Progenitor cell of endocrine pancreas (in vitro differentiated cells): ENCODE measurements around the gene OR11H7. TPM values are rescaled to one million over a fixed set of nuclear protein-coding genes. Genes with fewer than 3 reads are reported as not detected.
"Not testable (repeated sequence)": the region's sequence is repeated elsewhere in the genome, so short reads cannot be mapped to it uniquely, and the experiment has no call there.

Source experiments
- DNase-seq: peaks from one replicate; pipeline ENCODE4 v3.0.0; 2021; ENCODE audit warnings: low spot score; ENCODE audit not compliant: unreplicated experiment
- H3K27ac Mint-ChIP-seq: 2 replicates; pipeline ENCODE4 v1.8.0; 2021; ENCODE audit warnings: mild to moderate bottlenecking, moderate library complexity, mixed read lengths
- H3K27me3 Mint-ChIP-seq: 2 replicates; pipeline ENCODE4 v1.8.0; 2021; ENCODE audit warnings: mixed read lengths
- H3K36me3 Mint-ChIP-seq: 2 replicates; pipeline ENCODE4 v1.8.0; 2022; ENCODE audit warnings: mixed read lengths; ENCODE audit not compliant: insufficient read depth
- H3K4me1 Mint-ChIP-seq: 2 replicates; pipeline ENCODE4 v1.8.0; 2021; ENCODE audit warnings: low read depth, mixed read lengths
- H3K4me3 Mint-ChIP-seq: 2 replicates; pipeline ENCODE4 v1.8.0; 2021; ENCODE audit warnings: low read depth, mild to moderate bottlenecking, moderate library complexity, mixed read lengths
- H3K9me3 Mint-ChIP-seq: 2 replicates; pipeline ENCODE4 v1.8.0; 2021; ENCODE audit warnings: low read depth, mixed read lengths
- total RNA-seq: library from RNA; stranded (reverse); gene quantifications from 2 replicates; pipeline ENCODE4 v1.2.1, GENCODE V29; 2021
- TF ChIP-seq, protein P1 (sequence below): fragments of 200-600 bp; sonication (generic); IDR thresholded peaks from one replicate; pipeline ENCODE4 v1.5.0; 2021; ENCODE audit warnings: antibody characterized with exemption, mild to moderate bottlenecking; ENCODE audit not compliant: unreplicated experiment

The OR11H7 gene
- total RNA-seq, 1 donor from 2014 or later, result not detected

DNA sequence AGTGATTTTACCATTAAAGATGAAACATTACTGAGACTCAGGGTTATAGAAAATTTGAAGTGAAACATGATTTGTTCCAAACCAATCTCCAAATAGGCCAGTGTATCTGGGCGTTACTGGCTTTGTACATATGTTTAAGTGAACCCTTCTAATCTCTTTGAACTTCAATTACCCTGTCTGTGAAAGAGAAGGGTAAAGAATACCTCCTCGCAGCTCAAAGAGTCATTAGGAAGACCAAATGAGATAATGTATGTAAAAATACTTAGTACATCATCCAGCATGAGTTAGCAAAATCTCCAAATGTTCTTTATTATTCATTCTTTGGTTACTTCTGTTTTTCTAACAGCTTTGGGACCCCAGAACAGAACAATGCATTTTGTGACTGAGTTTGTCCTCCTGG is 5.4 kb upstream of the OR11H7 start, which contains the start of gene OR11H6:
TSS of gene OR11H6 (plus strand) at position 301 of the 400 bp plus-strand sequence. CDS start at position 301, 0 bp downstream.
- TF ChIP-seq, protein P1, sequence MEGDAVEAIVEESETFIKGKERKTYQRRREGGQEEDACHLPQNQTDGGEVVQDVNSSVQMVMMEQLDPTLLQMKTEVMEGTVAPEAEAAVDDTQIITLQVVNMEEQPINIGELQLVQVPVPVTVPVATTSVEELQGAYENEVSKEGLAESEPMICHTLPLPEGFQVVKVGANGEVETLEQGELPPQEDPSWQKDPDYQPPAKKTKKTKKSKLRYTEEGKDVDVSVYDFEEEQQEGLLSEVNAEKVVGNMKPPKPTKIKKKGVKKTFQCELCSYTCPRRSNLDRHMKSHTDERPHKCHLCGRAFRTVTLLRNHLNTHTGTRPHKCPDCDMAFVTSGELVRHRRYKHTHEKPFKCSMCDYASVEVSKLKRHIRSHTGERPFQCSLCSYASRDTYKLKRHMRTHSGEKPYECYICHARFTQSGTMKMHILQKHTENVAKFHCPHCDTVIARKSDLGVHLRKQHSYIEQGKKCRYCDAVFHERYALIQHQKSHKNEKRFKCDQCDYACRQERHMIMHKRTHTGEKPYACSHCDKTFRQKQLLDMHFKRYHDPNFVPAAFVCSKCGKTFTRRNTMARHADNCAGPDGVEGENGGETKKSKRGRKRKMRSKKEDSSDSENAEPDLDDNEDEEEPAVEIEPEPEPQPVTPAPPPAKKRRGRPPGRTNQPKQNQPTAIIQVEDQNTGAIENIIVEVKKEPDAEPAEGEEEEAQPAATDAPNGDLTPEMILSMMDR, result no peak
- Mint-ChIP-seq H3K9me3 (peaks cover 38% of the 10 kb centered on the region), H3K4me3 (no peak within 1 kb of the TSS), H3K27ac (no peak within 1 kb of the TSS), H3K4me1 (no peaks in the 10 kb centered on the region), H3K36me3 (peaks cover 3% of the 10 kb centered on the region), H3K27me3 (no peaks in the 10 kb centered on the region)
- no peak for DNase-seq

DNA sequence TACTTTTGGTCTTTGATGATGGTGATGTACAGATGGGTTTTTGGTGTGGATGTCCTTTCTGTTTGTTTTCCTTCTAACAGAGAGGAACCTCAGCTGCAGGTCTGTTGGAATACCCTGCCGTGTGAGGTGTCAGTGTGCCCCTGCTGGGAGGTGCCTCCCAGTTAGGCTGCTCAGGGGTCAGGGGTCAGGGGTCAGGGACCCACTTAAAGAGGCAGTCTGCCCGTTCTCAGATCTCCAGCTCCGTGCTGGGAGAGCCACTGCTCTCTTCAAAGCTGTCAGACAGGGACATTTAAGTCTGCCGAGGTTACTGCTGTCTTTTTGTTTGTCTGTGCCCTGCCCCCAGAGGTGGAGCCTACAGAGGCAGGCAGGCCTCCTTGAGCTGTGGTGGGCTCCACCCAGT is 6.6 kb downstream of the OR11H7 start:
- DNase-seq, H3K36me3 Mint-ChIP-seq, H3K4me1 Mint-ChIP-seq, H3K27me3 Mint-ChIP-seq, H3K27ac Mint-ChIP-seq, H3K4me3 Mint-ChIP-seq: not testable (repeated sequence)
- H3K9me3 Mint-ChIP-seq, result peaks cover 19% of the 10 kb centered on the region

DNA sequence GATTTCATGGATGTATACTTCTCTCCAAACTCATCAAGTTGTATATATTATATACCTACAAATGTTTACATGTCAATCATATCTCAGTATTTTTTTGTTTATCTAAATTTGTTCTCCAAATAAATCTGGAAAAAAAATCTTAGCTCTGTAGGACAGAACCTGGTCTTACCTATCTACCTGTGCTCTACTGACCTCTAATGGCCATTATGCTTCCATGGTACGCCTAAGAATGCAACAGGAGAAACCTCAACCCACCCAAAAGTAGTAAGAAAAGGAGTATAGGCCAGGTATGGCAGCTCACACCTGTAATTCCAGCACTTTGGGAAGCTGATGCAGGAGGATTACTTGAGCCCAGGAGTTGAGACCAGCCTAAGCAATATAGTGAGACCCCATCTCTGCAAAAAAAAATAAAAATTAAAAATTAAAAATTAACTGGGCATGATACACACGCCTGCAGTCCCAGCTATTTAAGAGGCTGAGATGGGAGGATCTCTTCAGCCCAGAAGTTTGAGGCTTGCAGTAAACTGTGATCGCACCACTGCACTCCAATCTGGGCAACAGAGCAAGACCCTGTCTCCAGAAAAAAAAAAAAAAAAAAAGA is 19.0 kb downstream of the OR11H7 start:
- Mint-ChIP-seq H3K36me3 (no peaks in the 10 kb centered on the region), H3K27ac (no peak overlapping the region), H3K4me3 (no peak overlapping the region), H3K27me3 (no peaks in the 10 kb centered on the region), H3K4me1 (no peaks in the 10 kb centered on the region), H3K9me3 (peaks cover 31% of the 10 kb centered on the region)
- TF ChIP-seq, protein P1, result no peak
- DNase-seq, result no peak

DNA sequence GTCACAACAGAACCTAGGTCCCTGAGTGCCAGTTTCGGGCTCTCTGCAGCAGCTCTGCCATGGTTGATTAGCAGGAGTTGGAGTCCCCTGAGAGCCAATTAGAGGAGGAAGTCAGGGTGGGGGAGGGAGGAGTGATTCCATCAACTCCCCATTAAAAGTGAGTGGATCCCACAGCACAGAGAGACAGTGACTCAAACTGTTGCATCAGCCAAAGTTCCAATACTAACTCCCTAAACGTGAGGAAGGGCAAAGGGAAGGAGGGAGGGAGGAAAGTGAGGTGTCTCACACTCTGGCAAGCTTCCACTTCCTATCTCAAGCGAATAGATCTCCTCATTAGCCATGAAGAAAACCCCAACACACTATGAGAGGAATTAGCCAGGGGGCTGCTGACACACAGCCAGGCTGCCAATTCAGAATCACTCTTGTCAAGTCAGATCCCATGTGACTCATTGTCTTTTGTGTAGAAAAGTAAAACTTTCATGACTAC is 33.9 kb downstream of the OR11H7 start:
- H3K27me3 Mint-ChIP-seq, result no peaks in the 10 kb centered on the region
- no peaks in the 10 kb centered on the region for H3K4me1 Mint-ChIP-seq
- no peak overlapping the region for H3K4me3 Mint-ChIP-seq
- H3K27ac Mint-ChIP-seq, result no peak overlapping the region
- H3K36me3 Mint-ChIP-seq, result no peaks in the 10 kb centered on the region
- peaks cover 19% of the 10 kb centered on the region for H3K9me3 Mint-ChIP-seq
- DNase-seq, result no peak
- TF ChIP-seq, protein P1, result no peak

DNA sequence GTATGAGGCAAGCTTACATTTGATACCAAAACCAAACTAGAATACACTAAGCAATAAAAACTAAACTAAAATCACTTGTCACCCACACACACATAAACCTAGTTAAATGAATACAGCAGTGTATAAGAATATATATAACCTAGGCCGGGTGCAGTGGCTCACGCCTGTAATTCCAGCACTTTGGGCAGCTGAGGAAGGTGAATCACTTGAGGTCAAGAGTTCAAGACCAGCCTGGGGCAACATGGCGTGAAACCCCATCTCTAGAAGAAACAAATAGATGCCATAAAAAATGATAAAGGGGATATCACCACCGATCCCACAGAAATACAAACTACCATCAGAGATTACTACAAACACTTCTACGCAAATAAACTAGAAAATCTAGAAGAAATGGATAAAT is 35.6 kb downstream of the OR11H7 start:
- DNase-seq, H3K36me3 Mint-ChIP-seq, H3K27me3 Mint-ChIP-seq, H3K4me3 Mint-ChIP-seq, H3K4me1 Mint-ChIP-seq, H3K27ac Mint-ChIP-seq: not testable (repeated sequence)
- H3K9me3 Mint-ChIP-seq, result peaks cover 22% of the 10 kb centered on the region

DNA sequence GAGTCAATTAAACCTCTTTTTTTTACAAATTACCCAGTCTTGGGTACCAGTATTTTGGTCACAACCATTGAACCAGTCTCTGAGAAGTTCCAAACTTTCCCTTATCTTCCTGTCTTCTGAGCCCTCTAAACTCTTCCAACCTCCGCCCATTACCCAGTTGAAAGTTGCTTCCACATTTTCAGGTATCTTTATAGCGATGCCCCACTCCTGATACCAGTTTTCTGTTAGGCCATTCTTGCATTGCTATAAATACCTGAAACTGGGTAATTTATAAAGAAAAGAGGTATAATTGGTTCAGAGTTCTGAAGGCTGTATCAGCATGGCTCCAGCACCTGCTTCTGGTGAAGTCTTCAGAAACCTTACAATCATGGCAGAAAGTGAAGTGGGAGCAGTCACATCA is 45.3 kb downstream of the OR11H7 start:
- Mint-ChIP-seq H3K27me3 (no peaks in the 10 kb centered on the region), H3K9me3 (peaks cover 68% of the 10 kb centered on the region), H3K4me3 (no peak overlapping the region), H3K4me1 (no peaks in the 10 kb centered on the region), H3K27ac (no peak overlapping the region), H3K36me3 (peaks cover 45% of the 10 kb centered on the region)
- DNase-seq, result no peak
- TF ChIP-seq, protein P1, result no peak
